ENCODE measurements around the gene DAB2IP.

DAB2IP gene

DNA sequence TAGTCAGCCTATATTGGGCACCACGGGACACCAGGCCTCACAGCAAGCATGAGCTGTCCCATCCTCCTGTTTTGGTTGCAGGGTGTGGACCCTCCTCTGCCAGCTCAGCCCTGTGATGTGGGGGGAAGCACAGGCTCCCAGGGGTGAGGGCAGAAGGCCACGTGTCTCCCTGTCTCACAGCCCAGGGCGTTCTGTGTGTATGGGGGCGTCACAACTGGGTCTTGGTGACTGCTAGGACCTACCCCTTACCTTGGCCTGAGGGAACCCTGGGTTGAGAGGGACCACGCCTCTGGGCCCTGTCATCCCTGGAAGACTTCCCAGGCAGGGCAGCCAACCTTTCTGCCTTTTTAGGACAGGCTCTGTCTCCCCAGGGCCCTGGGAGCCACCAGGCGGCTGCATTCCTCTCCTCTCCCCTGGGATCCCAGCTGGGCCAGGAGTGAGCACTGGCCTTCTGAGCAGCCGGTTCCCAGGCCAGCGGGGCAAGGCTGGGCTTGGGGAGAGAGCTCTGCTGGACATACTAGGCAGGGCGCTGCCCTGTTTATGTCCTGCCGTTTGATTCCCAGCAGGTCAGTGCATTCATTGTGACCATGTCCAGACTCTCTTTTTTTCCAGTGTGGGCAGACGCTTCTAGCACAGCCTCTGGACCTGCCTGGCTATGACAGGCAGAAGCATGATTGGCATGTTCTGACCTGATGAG, 97.4 kb downstream of the DAB2IP start:
- no peak for DNase-seq

DNA sequence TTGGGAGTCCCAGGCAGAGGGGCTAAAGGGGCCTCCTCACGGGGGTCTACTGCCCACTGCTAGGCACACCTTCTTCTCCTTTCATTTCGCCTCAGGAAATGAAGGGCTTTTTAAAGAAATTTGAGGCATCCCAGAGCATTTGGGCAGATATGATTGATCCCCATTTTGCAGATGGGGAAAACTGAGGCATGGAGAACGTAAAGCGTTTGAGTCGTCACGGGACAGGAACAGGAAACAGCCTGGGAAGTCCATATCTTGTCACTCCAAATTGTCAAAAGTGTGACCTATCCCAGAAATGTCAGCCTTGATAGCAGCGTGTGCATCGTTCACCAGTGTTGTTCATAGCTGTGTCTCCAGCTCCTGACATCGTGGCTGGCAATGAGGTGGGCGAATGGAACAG, 98.2 kb downstream of the DAB2IP start:
- DNase-seq, result no peak

DNA sequence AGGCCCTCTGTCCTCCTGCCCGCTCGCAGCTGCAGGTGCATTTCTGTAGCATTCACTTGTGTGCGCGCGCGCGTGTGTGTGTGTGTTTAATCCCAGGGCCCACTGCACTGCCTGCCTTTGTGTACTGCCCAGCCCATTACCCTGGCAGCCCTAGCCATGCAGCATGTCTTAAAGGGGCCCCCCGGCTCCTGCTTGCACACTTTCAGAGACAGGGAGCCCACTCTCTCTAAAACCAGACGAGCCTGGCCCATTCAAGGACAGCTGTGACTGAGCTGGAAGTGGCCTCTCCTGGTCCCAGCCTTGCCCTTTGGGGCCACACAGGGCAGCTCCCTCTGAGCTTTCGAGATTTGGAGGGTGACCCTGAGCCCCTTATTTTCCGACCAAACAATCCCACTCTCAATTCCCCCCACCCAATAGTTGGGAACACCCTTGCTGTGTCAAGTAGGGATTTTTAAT, 98.9 kb downstream of the DAB2IP start:
- no peak for DNase-seq

- no peak for DNase-seq
Measured at GRCh38 chr9:121750715-121751623, 99.5 kb downstream of the DAB2IP start.

- no peak for DNase-seq
Measured at GRCh38 chr9:121751686-121752445, 100.4 kb downstream of the DAB2IP start.

DNA sequence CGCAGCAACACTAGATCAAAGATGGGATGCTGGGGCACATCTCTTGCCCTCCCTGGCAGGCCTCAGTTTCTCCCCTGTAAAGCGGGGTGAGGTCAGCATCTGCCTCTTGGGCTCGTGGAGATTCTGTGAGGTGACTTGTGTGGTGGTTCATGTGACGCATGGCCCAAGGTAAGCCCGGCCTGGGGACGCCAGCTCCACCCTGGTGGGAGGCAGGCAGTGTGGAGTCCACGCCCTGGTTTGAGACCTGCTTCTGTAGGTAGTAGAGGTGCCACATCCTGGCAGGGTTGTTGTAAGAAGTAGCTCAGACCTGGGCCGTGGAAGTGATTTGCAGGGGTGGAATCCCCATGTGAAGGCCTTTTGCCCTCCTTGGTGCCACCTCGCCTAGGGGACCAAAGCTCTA, 101.5 kb downstream of the DAB2IP start:
- no peak for DNase-seq

GRCh38 chr9:121753802-121754654, 102.6 kb downstream of the DAB2IP start:
- DNase-seq, result no peak

DNA sequence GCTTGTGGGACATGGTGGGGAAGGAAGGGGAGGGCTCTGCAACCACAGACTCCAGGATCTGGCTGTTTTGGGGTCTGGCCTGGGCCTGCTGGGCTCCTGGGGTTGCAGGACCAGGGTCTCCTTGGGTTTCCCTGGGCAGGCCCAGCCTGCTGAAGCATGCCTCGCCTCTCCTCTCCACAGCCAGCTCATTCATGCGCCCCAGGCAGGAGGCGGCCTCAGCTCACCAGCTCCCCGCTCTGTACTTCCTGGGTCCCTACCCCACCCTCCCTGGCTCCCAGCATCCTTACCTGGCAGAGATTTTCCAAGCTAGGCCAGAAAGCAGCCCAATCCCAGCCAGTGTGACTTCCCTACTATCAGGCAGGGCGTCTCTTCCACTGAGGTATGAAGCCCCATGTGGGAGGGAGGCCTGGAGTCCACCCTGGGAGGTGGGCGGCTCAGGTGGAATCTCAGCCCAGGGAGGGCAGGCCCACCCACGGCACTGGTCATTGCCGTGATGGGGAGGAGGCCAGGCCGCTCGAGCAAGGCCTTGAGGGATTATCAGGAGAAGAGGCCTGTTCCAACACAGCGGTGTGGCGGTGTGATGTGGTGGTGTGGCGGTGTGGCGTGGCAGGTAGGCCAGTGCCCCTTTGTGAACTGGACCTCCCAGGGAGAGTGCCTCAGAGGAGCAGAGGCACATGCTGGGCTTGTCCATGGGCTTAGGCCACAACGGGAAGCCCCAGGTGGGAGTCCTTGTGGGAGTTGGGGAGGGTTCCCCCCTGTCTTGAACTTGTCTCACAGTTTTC, 103.4 kb downstream of the DAB2IP start:
- no peak for DNase-seq

GRCh38 chr9:121755581-121755980, 104.1 kb downstream of the DAB2IP start:
- no peak for DNase-seq

GRCh38 chr9:121756474-121757280, 105.2 kb downstream of the DAB2IP start:
- DNase-seq, result no peak

- DNase-seq, result no peak
Measured at GRCh38 chr9:121757281-121757585, 105.8 kb downstream of the DAB2IP start.

DNA sequence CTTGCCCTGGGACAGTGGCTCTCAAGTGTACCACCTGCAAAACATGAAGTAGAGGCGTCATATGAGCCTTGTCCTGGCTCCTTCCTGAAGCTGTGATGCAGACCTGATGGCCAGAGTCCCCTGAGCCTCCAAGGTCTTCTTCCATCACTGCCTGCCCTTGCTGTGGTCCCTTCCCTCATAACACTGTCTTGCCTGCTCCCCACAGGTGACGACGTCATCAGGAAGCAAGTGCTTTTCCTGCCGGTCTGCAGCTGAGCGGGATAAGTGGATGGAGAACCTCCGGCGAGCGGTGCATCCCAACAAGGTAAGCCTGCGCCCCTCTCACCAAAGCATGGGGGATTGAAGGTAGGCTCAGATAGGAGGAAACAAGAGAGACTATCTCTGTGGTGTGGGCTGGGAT, 107.3 kb downstream of the DAB2IP start:
- DNase-seq, result no peak

GRCh38 chr9:121759996-121760395, 108.6 kb downstream of the DAB2IP start:
- no peak for DNase-seq

DNA sequence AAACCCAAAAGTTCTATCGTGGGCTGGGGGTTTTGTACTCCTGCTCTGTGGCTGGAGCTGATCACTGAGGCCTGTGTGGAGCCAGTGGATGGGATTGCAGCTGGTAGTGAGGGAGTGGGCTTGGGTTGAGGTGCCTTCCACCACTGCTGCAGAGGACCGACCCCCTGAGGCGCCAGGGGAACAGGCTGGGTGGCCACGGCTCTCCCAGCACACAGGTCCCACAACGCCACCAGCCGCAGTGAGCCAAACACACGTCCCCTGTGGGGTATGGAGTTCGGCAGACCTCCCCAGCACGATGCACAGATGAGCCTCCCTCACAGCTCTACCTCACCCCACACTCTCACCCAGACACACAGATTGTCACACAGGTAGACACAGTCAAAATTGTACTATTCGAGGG, 109.1 kb downstream of the DAB2IP start:
- DNase-seq, result no peak

GRCh38 chr9:121763131-121763530, 111.7 kb downstream of the DAB2IP start:
- no peak for DNase-seq

GRCh38 chr9:121763561-121764370, 112.3 kb downstream of the DAB2IP start:
- no peak for DNase-seq

- DNase-seq, result no peak
Measured at GRCh38 chr9:121764371-121764730, 112.9 kb downstream of the DAB2IP start.

DNA sequence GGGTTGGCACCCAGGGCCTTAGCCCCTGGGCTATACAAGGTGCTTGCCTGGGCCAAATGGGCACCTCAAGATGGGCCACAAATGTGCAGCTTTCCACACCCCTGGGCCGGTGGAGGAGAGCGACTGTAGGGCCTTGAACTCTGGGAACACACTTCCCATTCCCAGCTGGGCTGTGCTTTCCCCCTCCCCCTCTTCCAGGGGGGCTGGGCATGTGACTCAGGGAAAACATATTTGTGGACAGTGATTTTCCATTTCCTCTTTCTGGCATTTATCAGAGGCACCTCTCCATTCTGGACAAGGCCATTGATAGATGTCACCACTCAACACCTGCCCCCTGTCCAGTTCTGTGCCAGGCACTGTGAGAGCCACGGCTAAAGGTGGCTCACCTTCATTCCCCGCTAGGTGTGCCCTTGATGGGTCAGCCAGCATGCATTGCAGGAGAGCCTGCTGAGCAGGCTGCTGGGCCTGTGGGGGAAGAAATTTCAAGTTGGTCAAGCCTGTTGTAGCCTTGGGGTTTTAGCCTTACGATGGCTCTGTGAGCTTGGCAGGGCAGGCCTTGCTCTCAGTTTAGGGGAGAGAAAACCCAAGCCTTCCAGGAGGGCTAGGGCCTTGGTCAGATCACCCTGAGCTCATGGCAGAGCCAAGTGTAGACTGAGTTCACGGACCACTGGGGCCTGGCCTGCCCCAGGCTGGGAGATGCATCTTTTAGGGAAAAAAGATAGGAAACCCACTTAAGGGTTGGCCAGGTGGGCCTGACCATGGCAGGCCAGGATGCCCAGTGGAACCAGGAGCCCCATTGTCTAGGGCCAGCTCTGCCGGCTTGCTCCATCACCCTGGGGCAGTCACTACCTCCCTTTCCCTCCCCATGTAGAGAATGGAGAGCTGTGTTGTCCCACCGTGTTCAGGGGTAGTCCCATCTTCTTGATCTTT, 113.9 kb downstream of the DAB2IP start:
- no peak for DNase-seq
